VCaP (cell line): ENCODE results near the gene UGT1A9.

Experiments
- H3K27ac ChIP-seq: fragments of 450-650 bp; 2 replicates; pipeline ENCODE4 v1.5.1; 2017
- TF ChIP-seq, protein P1 (sequence below): fragments of 450-650 bp; conservative IDR thresholded peaks from 2 replicates; pipeline ENCODE4 v1.5.1; 2017; ENCODE audit warnings: mild to moderate bottlenecking, moderate library complexity

Gene UGT1A9

GRCh38 chr2:233801357-233802131, 129.8 kb downstream of the UGT1A9 start:
- no peak overlapping the region for H3K27ac ChIP-seq
- TF ChIP-seq, protein P1, sequence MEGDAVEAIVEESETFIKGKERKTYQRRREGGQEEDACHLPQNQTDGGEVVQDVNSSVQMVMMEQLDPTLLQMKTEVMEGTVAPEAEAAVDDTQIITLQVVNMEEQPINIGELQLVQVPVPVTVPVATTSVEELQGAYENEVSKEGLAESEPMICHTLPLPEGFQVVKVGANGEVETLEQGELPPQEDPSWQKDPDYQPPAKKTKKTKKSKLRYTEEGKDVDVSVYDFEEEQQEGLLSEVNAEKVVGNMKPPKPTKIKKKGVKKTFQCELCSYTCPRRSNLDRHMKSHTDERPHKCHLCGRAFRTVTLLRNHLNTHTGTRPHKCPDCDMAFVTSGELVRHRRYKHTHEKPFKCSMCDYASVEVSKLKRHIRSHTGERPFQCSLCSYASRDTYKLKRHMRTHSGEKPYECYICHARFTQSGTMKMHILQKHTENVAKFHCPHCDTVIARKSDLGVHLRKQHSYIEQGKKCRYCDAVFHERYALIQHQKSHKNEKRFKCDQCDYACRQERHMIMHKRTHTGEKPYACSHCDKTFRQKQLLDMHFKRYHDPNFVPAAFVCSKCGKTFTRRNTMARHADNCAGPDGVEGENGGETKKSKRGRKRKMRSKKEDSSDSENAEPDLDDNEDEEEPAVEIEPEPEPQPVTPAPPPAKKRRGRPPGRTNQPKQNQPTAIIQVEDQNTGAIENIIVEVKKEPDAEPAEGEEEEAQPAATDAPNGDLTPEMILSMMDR, result no peak

DNA sequence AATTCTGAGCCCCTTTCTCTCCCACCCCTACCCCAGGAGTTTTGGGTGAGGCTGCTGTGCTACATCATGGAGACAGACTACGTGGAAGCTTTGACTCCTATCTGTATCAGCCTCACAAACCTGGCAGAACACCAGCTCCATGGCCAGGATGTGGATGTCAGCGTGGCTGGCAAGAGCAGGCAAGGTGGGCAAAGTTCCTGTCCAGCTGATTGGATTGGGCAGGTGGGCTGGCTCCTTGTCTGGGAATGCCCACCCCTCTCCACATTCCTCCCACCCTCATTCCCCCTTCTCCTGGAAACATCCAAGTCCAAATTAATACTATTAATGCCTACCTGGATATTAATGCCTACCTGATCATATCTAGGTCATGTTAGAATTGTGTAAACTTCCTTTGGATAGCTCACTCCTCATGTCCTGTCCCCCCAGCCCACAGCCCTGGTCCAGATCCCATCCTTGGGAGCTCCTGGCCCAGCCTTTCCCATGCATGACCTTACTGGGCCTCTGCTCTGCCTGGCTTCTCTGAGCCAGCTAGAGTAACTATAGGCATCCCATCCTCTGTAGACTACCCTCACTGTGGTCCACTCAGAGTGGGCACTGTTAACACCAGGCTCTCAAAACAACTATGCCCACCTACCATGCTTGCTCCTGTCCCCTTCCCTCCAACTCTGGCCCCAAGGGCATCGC, 130.6 kb downstream of the UGT1A9 start:
- TF ChIP-seq, protein P1, result no peak
- H3K27ac ChIP-seq, result no peak overlapping the region

- TF ChIP-seq, protein P1, result no peak
- H3K27ac ChIP-seq, result no peak overlapping the region
Measured at GRCh38 chr2:233803292-233803911, 131.7 kb downstream of the UGT1A9 start.

- TF ChIP-seq, protein P1, result no peak
- no peak overlapping the region for H3K27ac ChIP-seq
Measured at GRCh38 chr2:233803994-233804393, 132.3 kb downstream of the UGT1A9 start.

GRCh38 chr2:233807215-233807865, 135.6 kb downstream of the UGT1A9 start:
- TF ChIP-seq, protein P1, result no peak
- H3K27ac ChIP-seq, result no peak overlapping the region

DNA sequence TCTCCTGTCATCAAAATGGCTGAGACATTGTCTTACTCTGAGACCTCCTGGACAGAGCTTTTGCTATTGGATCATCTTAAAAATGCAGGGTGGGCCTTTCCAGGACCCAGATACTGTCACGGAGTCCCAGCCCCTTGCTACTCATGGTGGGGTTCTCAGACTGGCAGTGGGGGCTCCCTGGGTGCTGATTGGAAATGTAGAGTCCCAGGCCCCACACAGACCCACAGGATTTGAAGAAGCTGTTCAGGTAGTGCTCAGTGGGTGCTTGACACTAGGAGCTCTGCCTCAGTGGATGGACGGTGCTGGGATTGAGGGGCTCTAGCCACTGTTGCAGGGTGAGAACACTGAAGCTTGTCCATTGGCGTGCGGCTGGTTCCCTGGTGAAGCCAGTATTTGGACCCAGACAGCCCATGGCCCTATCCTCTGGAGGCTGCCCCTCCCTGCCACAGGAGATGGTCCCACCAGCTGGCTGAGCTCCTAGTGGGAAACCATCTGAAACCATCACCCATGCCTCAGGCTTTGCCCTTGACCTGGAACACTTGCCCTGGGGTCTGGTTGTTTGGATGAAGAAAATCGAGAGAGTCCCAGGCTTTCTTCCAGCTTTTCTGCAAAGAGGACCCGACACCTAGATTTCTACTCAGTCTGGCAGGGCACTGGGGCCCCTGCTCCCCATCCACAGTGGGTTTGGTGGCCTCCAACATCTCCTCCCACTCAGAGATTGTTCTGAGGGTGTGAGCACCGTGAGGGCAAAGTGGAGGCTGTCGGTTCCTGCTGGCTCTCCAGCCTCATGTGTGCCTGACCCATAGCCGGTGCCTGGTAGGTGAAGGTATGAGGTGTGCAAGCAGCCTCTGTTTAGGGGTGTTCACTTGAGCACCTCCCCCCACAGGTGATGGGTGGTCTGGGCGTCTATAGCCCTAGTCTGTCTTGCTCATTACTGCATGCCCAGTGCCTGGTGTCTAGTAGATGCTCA, 136.6 kb downstream of the UGT1A9 start:
- no peak overlapping the region for H3K27ac ChIP-seq
- TF ChIP-seq, protein P1, result no peak
